ENCODE measurements around the gene ACSL3. TPM values are rescaled to one million over a fixed set of nuclear protein-coding genes. Genes with fewer than 3 reads are reported as not detected.

ACSL3 gene
- total RNA-seq, 2 donors from 2014 or later = 52.2 to 54.6 TPM

DNA sequence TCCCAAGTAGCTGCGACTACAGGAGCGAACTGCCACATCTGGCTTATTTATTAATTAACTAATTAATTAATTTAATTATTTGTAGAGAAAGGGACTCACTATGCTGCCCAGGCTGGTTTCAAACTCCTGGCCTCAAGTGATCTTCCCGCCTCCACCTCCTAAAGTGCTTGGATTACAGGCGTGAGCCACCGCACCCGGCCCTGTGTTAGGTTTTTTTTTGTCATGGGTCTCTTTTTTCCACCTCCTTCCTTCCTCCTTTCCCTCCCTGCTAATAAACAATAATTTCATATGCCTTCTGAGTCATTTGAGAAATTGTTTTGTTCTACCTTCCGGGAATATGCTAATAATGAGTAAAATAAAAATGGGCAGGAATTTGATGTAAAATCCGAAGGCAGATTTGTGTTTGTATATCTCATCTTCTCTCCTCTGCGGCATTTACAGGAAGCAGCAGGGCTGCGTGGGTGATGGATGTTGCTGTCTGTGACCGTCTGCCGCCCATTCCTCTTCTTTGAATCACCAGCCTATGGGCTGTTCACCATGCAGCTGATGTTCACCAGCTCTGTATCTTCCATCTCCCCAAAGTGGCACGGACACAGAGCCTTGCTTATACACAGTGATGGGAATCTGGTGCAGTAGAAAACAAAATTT lies 89.9 kb downstream of the ACSL3 start:
- DNase-seq (ENCODE audit: low spot score) = no peak
- intact Hi-C loops (cut with DNase I) = no loop called here

- intact Hi-C loops (cut with DNase I) = no loop called here
Observed at GRCh38 chr2:222952204-222952603, 91.4 kb downstream of the ACSL3 start.

DNA sequence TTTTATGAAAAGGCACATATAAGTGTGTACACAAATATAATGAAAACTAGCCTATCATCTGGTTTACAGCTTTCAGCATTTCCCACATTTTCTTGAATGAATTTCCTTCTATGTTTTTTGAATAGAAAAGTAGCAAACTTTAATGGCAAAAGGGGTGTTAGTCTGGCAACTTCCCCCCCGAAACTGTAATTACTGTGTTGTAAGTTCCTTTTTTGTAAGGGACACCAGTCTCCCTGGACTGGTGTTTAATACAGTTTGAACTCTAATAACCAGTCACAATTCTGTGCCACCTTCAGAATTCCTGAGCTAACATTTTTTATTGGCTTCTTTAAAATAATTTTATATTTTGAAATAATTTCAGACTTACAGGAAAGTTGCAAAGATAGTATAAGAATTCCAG lies 94.2 kb downstream of the ACSL3 start:
- intact Hi-C loops (cut with DNase I) = no loop called here
- DNase-seq (ENCODE audit: low spot score) = no peak

More at GRCh38 chr2:222952204-222952603, 91.4 kb downstream of the ACSL3 start:
- no peak for DNase-seq (ENCODE audit: low spot score)

DNA sequence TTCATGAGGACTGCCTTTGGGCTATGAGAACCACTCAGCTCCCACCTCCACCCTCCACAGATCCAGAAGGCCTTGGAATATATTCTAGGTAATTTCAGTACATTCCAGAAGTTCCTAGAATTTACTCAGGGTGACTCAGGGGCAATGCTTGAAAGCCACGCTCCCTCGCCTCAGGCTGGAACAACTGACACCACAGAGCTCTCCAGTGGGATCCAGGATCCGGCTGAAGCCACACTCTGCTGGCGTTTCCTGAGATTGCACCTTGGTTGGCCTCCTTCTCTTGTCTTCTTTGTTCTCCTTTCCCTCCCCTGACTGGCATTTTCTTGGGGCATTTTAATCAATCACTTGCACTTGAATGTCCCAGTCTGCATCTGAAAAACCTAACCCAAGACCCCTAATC lies 98.5 kb downstream of the ACSL3 start:
- DNase-seq (ENCODE audit: low spot score) = no peak
- intact Hi-C loops (cut with DNase I) = no loop called here

- intact Hi-C loops (cut with DNase I) = loop anchor here in 1 of 2 donors (10.0 kb wide), 1 partner anchor 845 kb away; no protein-coding TSS in a partner anchor
Observed at GRCh38 chr2:222960126-222960525, 99.3 kb downstream of the ACSL3 start.

DNA sequence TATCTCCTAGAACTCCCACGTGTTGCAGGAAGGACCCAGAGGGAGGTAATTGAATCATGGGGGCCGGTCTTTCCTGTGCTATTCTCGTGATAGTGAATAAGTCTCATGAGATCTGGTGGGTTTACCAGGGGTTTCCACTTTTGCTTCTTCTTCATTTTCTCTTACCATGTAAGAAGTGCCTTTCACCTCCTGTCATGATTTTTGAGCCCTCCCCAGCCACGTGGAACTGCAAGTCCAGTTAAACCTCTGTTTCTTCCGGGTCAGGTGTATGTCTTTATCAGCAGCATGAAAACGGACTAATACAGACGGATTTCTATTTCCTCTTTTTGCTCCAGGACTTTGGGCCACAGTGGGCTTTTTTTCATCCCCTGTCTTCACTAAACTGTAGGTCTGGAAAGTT lies 102.8 kb downstream of the ACSL3 start:
- intact Hi-C loops (cut with DNase I) = loop anchor here in 1 of 2 donors (10.0 kb wide), 1 partner anchor 841 kb away; no protein-coding TSS in a partner anchor
- no peak for DNase-seq (ENCODE audit: low spot score)

More at GRCh38 chr2:222960126-222960525, 99.3 kb downstream of the ACSL3 start:
- DNase-seq (ENCODE audit: low spot score) = no peak

GRCh38 chr2:222964376-222965031 lies 103.7 kb downstream of the ACSL3 start:
- intact Hi-C loops (cut with DNase I) = loop anchor here in 1 of 2 donors (10.0 kb wide), 1 partner anchor 840 kb away; no protein-coding TSS in a partner anchor

DNA sequence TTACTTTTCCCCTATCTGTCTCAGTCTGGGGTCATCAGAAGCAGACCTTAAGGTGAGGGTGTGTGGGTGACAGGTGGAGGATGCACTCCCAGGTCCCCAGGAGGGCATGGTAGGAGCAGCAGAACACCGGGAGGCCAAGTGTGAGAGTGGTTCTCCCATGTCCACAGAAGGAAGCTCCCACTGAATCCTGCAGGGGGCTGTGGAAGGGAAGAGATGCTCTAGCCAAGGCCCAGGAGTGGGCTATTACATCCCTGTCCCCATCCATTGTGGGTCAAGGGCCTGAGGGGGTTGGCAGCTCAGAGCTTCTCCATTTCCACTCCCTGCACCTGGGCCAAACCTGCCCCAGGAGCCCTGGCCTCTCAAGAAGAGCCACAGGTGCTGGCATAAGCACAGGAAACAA lies 104.7 kb downstream of the ACSL3 start:
- DNase-seq (ENCODE audit: low spot score) = no peak
- intact Hi-C loops (cut with DNase I) = loop anchor here in 1 of 2 donors (10.0 kb wide), 1 partner anchor 839 kb away; no protein-coding TSS in a partner anchor

More at GRCh38 chr2:222964376-222965031, 103.7 kb downstream of the ACSL3 start:
- DNase-seq (ENCODE audit: low spot score) = no peak

DNA sequence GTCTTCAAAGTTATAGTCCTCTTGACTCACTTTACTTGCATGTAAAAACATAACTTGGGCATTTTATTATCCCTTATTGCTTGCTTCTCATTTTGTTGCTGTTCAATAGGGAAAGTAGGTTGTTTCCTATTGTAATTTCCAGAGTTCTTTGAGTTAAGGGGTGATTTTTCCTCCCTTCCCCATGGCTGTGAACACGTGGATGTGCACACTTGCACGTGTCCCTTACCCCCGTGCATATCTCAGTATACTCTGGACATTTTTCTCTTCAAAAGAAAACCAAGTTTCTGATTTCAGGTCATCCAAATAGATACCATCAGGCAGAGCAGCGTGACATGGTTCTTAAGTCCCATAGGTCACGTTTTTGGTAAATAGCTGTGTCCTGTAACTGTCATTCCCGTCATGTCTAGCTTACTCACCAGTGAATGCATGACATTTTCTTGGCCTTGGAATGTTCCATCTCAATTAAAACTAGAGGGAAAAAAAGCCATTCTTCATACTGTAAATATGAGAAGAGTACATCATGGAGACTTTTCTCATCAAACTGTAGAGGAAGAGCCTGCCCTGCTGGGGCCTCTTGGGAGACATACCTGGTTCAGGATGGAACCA lies 107.8 kb downstream of the ACSL3 start:
- DNase-seq (ENCODE audit: low spot score) = no peak
- intact Hi-C loops (cut with DNase I) = loop anchor here in 1 of 2 donors (10.0 kb wide), 1 partner anchor 836 kb away; no protein-coding TSS in a partner anchor

DNA sequence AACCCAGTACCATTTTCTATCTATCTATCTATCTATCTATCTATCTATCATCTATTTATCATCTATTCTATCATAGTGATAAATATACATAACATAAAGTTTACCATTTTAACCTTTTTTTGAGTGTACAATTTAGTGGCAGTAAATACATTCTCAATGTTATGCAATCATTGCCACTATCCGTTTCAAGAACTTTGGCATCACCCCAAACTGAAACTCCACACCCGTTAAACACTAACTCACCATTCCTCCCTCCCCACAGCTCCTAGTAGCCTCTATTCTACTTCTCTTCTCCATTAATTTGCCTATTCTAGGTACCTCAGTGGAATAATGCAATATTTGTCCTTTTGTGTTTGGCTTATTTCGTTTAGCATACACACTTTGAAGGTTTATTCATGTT lies 108.7 kb downstream of the ACSL3 start:
- intact Hi-C loops (cut with DNase I) = loop anchor here in 1 of 2 donors (10.0 kb wide), 1 partner anchor 835 kb away; no protein-coding TSS in a partner anchor
- no peak for DNase-seq (ENCODE audit: low spot score)

GRCh38 chr2:222972420-222972819 lies 111.6 kb downstream of the ACSL3 start:
- no peak for DNase-seq (ENCODE audit: low spot score)
- intact Hi-C loops (cut with DNase I) = loop anchor here in 1 of 2 donors (5.0 kb wide), 1 partner anchor 130 kb away; no protein-coding TSS in a partner anchor

- intact Hi-C loops (cut with DNase I) = loop anchor here in 1 of 2 donors (5.0 kb wide), 1 partner anchor 129 kb away; no protein-coding TSS in a partner anchor
- DNase-seq (ENCODE audit: low spot score) = no peak
Observed at GRCh38 chr2:222973237-222973636, 112.4 kb downstream of the ACSL3 start.

- no peak for DNase-seq (ENCODE audit: low spot score)
- intact Hi-C loops (cut with DNase I) = loop anchor here in 1 of 2 donors (5.0 kb wide), 1 partner anchor 129 kb away; no protein-coding TSS in a partner anchor
Observed at GRCh38 chr2:222973733-222974132, 112.9 kb downstream of the ACSL3 start.

DNA sequence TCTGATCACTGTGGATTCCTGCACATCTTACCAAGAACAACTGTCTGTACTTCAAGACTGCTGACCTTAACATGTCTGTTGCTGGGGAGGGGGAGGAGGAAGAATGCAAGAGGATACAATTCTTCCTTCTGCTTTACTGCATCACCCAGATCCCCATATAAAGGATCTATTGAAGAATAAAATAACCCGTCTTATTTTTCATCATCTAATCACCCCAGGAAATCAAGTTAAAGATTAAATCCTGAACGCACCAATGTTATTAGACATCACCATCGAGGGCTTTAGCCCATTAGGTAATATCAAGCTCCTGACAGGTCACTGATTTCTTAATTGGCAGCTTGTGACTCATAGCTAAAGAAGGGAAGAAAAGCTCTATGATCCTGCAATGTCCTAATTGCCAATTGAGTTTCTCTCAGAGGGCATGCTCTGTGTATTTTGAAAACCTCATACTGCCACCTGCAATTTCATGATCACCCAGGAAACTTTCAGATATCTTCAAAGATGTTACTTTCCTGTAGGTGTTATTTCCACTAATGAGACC lies 115.8 kb downstream of the ACSL3 start:
- intact Hi-C loops (cut with DNase I) = no loop called here
- no peak for DNase-seq (ENCODE audit: low spot score)

- intact Hi-C loops (cut with DNase I) = no loop called here
- no peak for DNase-seq (ENCODE audit: low spot score)
Observed at GRCh38 chr2:222977121-222977520, 116.3 kb downstream of the ACSL3 start.

GRCh38 chr2:222978850-222979249 lies 118.0 kb downstream of the ACSL3 start:
- intact Hi-C loops (cut with DNase I) = no loop called here
- no peak for DNase-seq (ENCODE audit: low spot score)

DNA sequence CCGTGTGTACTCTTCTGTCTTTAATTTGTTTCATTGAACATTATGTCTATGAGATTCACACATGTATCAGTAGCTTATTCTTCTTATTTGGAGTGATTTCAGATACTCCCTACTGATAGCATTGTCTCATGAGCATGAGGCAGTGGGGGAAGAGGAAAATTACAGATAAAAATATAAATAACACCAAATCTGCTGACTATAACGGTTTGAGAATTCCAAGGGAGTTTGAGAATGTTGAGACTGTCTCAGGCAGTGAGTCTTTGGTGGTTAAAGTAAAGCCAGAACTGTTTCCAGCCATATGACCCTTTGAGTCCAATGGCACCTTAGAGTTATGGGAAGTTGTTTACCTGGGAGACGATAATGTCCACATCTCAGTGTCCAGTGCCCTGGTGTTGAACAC lies 118.6 kb downstream of the ACSL3 start:
- intact Hi-C loops (cut with DNase I) = no loop called here
- no peak for DNase-seq (ENCODE audit: low spot score)

GRCh38 chr2:222982010-222982908 lies 121.4 kb downstream of the ACSL3 start:
- intact Hi-C loops (cut with DNase I) = loop anchor here in 1 of 2 donors (10.0 kb wide), 1 partner anchor 633 kb away; no protein-coding TSS in a partner anchor
- DNase-seq (ENCODE audit: low spot score) = no peak

All from posterior vena cava (tissue), 2 donors.